Colonic mucosa (tissue), 4 donors: ENCODE data around the gene EEF1AKMT1. TPM values are rescaled to one million over a fixed set of nuclear protein-coding genes. Genes with fewer than 3 reads are reported as not detected.
"Not testable (repeated sequence)": the region's sequence is repeated elsewhere in the genome, so short reads cannot be mapped to it uniquely, and the experiment has no call there.

Source experiments
- DNase-seq: peaks from one replicate; pipeline ENCODE4 v3.0.0-alpha.2; 2020
- H3K27ac ChIP-seq: fragments of 200-600 bp; one replicate; pipeline ENCODE4 v1.8.0; 2021
- H3K27me3 ChIP-seq: fragments of 200-600 bp; one replicate; pipeline ENCODE4 v1.8.0; 2021
- H3K36me3 ChIP-seq: fragments of 200-600 bp; one replicate; pipeline ENCODE4 v1.8.0; 2021
- H3K4me1 ChIP-seq: fragments of 200-600 bp; one replicate; pipeline ENCODE4 v1.8.0; 2021; ENCODE audit warnings: mild to moderate bottlenecking
- H3K4me3 ChIP-seq: fragments of 200-600 bp; one replicate; pipeline ENCODE4 v1.8.0; 2021
- H3K9ac ChIP-seq, 2 donors: one replicate each; pipeline ENCODE4 v1.7.0; 2013; ENCODE audit warnings: control low read depth in 2 of 2, low read depth in 2 of 2, low read length in 2 of 2
- H3K9me3 ChIP-seq: fragments of 200-600 bp; one replicate; pipeline ENCODE4 v1.8.0; 2021
- CTCF ChIP-seq: fragments of 200-600 bp; IDR thresholded peaks from one replicate; pipeline ENCODE4 v1.8.0; 2022; ENCODE audit warnings: antibody characterized with exemption, mild to moderate bottlenecking
- intact Hi-C: fragments of 100-400 bp; cut with DNase I; formaldehyde crosslinking; loops from one replicate; pipeline ENCODE4 v1.14.1; 2022
- total RNA-seq, 2 donors: library from RNA; stranded (reverse); fragmentation: NEBNext Ultra II Directional in 1 of 2; extraction: Animal tissue kit (Norgen Biotek cat#: 25700) in 1 of 2; gene quantifications; one replicate each; pipeline ENCODE4 v1.2.1, GENCODE V29; 2021
- donor health status: healthy.
- donor health status: DM: no; HTN: no; CAD: no.
- donor health status: DM: no; HTN: no; CAD: no.

The EEF1AKMT1 gene
- total RNA-seq, 2 donors from 2014 or later: 4.8 to 5.2 TPM

GRCh38 chr13:20686167-20686566 lies 87.6 kb downstream of the EEF1AKMT1 start:
- Histone ChIP-seq H3K9ac (no peak overlapping the region), H3K4me3 (no peak overlapping the region), H3K27ac (no peak overlapping the region), H3K9me3 (no peaks in the 10 kb centered on the region), H3K4me1 (no peaks in the 10 kb centered on the region), H3K27me3 (no peaks in the 10 kb centered on the region), H3K36me3 (no peaks in the 10 kb centered on the region)
- DNase-seq: no peak
- TF ChIP-seq CTCF: no peak
- intact Hi-C loops: no loop called here

GRCh38 chr13:20685092-20685491 lies 88.7 kb downstream of the EEF1AKMT1 start:
- Histone ChIP-seq H3K36me3 (no peaks in the 10 kb centered on the region), H3K9me3 (no peaks in the 10 kb centered on the region), H3K27ac (no peak overlapping the region), H3K9ac (no peak overlapping the region), H3K4me1 (no peaks in the 10 kb centered on the region), H3K27me3 (no peaks in the 10 kb centered on the region), H3K4me3 (no peak overlapping the region)
- no peak for DNase-seq
- intact Hi-C loops: no loop called here
- no peak for TF ChIP-seq CTCF

DNA sequence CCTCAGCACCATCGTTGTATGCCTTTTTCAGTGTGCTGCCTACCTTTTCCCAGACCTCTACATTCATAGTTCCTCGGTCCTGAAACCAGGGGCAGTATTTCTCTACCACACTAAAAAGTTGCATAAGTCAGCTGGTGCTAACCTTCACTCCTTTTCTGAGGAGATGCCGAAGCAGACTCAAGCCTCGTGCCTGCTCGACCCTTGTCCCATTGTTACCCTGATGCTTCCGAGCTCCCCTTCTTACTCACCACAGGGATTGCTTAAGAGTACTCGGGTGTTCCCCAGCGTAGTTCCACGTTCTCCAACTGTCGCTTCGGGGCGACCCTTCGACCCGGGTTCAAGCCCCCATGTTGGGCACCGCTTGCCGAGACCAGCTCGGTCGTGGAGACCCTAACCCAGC lies 89.2 kb downstream of the EEF1AKMT1 start:
- H3K27ac ChIP-seq: no peak overlapping the region
- H3K9ac ChIP-seq: no peak overlapping the region
- H3K4me3 ChIP-seq: no peak overlapping the region
- no peaks in the 10 kb centered on the region for H3K27me3 ChIP-seq
- intact Hi-C loops: no loop called here
- no peak for DNase-seq
- H3K9me3 ChIP-seq: no peaks in the 10 kb centered on the region
- no peaks in the 10 kb centered on the region for H3K36me3 ChIP-seq
- no peaks in the 10 kb centered on the region for H3K4me1 ChIP-seq
- TF ChIP-seq CTCF: no peak

DNA sequence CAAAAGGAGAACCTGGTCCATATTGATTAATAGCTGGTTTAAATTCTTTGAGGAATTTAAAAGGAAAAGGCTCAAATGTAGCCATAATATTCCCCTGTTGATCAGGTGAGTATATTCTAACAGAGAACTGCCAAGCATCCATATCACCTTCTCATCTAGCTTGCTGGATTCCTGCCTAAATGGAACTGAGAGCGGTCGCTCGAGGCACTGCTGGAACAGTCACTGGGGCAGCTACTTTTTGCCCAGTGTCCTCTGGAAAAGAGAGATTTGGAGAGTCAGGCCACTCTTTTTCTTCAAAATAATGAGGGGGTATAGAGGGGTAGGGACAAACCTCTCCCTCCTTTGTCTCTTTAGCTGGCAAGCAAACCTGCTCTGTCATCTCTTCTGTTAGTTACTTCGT lies 89.7 kb downstream of the EEF1AKMT1 start:
- H3K4me3 ChIP-seq: no peak overlapping the region
- DNase-seq: no peak
- H3K36me3 ChIP-seq: no peaks in the 10 kb centered on the region
- intact Hi-C loops: no loop called here
- no peaks in the 10 kb centered on the region for H3K9me3 ChIP-seq
- no peak overlapping the region for H3K27ac ChIP-seq
- no peak for TF ChIP-seq CTCF
- no peaks in the 10 kb centered on the region for H3K4me1 ChIP-seq
- no peak overlapping the region for H3K9ac ChIP-seq
- H3K27me3 ChIP-seq: no peaks in the 10 kb centered on the region

DNA sequence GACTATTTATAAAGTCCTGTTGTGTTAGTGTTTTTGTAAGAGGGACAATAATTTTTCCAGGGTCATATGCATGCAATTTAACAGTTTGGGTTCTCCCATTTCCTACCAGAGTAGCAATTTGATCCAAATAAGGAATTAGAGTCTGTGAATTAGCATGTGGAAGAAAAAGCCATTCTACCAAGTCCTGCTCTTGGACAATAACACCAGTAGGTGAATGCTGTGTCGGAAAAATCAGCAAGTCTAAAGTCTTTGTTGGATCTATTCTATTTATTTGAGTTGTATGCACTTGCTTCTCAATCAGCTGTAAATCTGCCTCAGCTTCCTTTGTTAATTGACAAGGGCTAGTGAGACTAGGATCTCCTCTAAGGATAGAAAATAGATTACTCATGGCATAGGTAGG lies 91.7 kb downstream of the EEF1AKMT1 start:
- TF ChIP-seq CTCF: no peak

GRCh38 chr13:20681481-20681880 lies 92.3 kb downstream of the EEF1AKMT1 start:
- DNase-seq, H3K4me1 ChIP-seq, H3K9ac ChIP-seq, H3K9me3 ChIP-seq, H3K27ac ChIP-seq, H3K4me3 ChIP-seq, H3K36me3 ChIP-seq, H3K27me3 ChIP-seq, intact Hi-C loops: not testable (repeated sequence)

More for the DNA sequence above, 91.7 kb downstream of the EEF1AKMT1 start:
- Histone ChIP-seq H3K27me3 (no peaks in the 10 kb centered on the region), H3K9me3 (no peaks in the 10 kb centered on the region), H3K36me3 (no peaks in the 10 kb centered on the region), H3K9ac (no peak overlapping the region), H3K4me3 (no peak overlapping the region), H3K4me1 (no peaks in the 10 kb centered on the region), H3K27ac (no peak overlapping the region)
- DNase-seq: no peak
- intact Hi-C loops: no loop called here
